Liver (tissue), 9 donors: ENCODE measurements around the gene SNCG. TPM values are rescaled to one million over a fixed set of nuclear protein-coding genes. Genes with fewer than 3 reads are reported as not detected.
"Not testable (repeated sequence)": the region's sequence is repeated elsewhere in the genome, so short reads cannot be mapped to it uniquely, and the experiment has no call there.

Source experiments
- DNase-seq: peaks from one replicate; pipeline ENCODE4 v3.0.0-alpha.2; 2017; ENCODE audit warnings: low spot score
- H3K27ac ChIP-seq, 2 donors: one replicate each; pipeline ENCODE4 v1.7.0; 2013; ENCODE audit warnings: inconsistent platforms in 2 of 2, low read length in 2 of 2, control low read depth in 1 of 2, low read depth in 1 of 2, mild to moderate bottlenecking in 1 of 2
- H3K27me3 ChIP-seq, 4 donors: one replicate each; pipeline versions ENCODE4 v1.6.1 to v1.7.0; 2013; ENCODE audit warnings: low read length in 3 of 4, inconsistent platforms in 1 of 4, mild to moderate bottlenecking in 1 of 4, moderate library complexity in 1 of 4; ENCODE audit not compliant: control insufficient read depth in 4 of 4, insufficient read depth in 4 of 4
- H3K36me3 ChIP-seq, 4 donors: one replicate each; pipeline versions ENCODE4 v1.6.1 to v1.7.0; 2013; ENCODE audit warnings: low read length in 3 of 4, mild to moderate bottlenecking in 3 of 4, low read depth in 1 of 4, moderate library complexity in 1 of 4; ENCODE audit not compliant: control insufficient read depth in 4 of 4, insufficient read depth in 3 of 4
- H3K4me1 ChIP-seq, 4 donors: one replicate each; pipeline versions ENCODE4 v1.6.1 to v1.7.0; 2013; ENCODE audit warnings: low read length in 3 of 4, mild to moderate bottlenecking in 3 of 4, moderate library complexity in 1 of 4; ENCODE audit not compliant: control insufficient read depth in 4 of 4, insufficient read depth in 4 of 4
- H3K4me3 ChIP-seq, 3 donors: one replicate each; pipeline versions ENCODE4 v1.6.1 to v1.7.0; 2013; ENCODE audit warnings: low read length in 3 of 3, control low read depth in 1 of 3, low read depth in 1 of 3, mild to moderate bottlenecking in 1 of 3
- H3K9ac ChIP-seq, 2 donors: one replicate each; pipeline ENCODE4 v1.7.0; 2013; ENCODE audit warnings: low read length in 2 of 2, mild to moderate bottlenecking in 2 of 2, moderate library complexity in 2 of 2, control low read depth in 1 of 2, low read depth in 1 of 2
- H3K9me3 ChIP-seq, 4 donors: one replicate each; pipeline versions ENCODE4 v1.6.1 to v1.7.0; 2013; ENCODE audit warnings: low read length in 3 of 4; ENCODE audit not compliant: control insufficient read depth in 4 of 4
- ATF3 ChIP-seq: IDR thresholded peaks from 2 replicates; pipeline ENCODE4 v1.6.1; 2016; ENCODE audit warnings: antibody characterized with exemption
- CTCF ChIP-seq: fragments of 150-350 bp; IDR thresholded peaks from 2 replicates; pipeline ENCODE4 v1.5.1; 2017; ENCODE audit warnings: improper control_type of control experiment, low read depth, low read length; ENCODE audit not compliant: missing input control
- FOXA1 ChIP-seq: IDR thresholded peaks from 2 replicates; pipeline ENCODE4 v1.6.1; 2016; ENCODE audit warnings: antibody characterized with exemption
- FOXA2 ChIP-seq: IDR thresholded peaks from 2 replicates; pipeline ENCODE4 v1.6.1; 2016; ENCODE audit warnings: antibody characterized with exemption
- GABPA ChIP-seq, 2 donors: IDR thresholded peaks in 1 of 2; conservative IDR thresholded peaks in 1 of 2; 2 replicates each; pipeline ENCODE4 v1.6.1; 2016; ENCODE audit warnings: antibody characterized with exemption in 2 of 2, mild to moderate bottlenecking in 1 of 2, moderate library complexity in 1 of 2
- JUND ChIP-seq, 2 donors: IDR thresholded peaks; 2 replicates each; pipeline ENCODE4 v1.6.1; 2016; ENCODE audit warnings: antibody characterized with exemption in 2 of 2
- NR2F2 ChIP-seq: IDR thresholded peaks from 2 replicates; pipeline ENCODE4 v1.6.1; 2016; ENCODE audit warnings: antibody characterized with exemption
- SP1 ChIP-seq: IDR thresholded peaks from 2 replicates; pipeline ENCODE4 v1.6.1; 2018; ENCODE audit warnings: antibody characterized with exemption, mild to moderate bottlenecking
- TAF1 ChIP-seq: conservative IDR thresholded peaks from 2 replicates; pipeline ENCODE4 v1.6.1; 2016; ENCODE audit warnings: antibody characterized with exemption, mild to moderate bottlenecking
- ZBTB33 ChIP-seq: IDR thresholded peaks from 2 replicates; pipeline ENCODE4 v1.6.1; 2016; ENCODE audit warnings: antibody characterized with exemption
- WGBS: extraction: QIAGEN DNeasy Blood & Tissue Kit; methylation state at CpG from one replicate; pipeline ENCODE4 v1.1.7; 2013; 5-methylcytosine and 5-hydroxymethylcytosine counted together
- polyA plus RNA-seq, 2 donors: library from polyadenylated mRNA; stranded (reverse) in 1 of 2; unstranded in 1 of 2; fragments of 200-250 nt in 1 of 2; fragments of >200 nt in 1 of 2; fragmentation: Nextera tagmentation in 1 of 2; extraction: Ambion mirVana in 1 of 2; gene quantifications; one replicate each; pipeline versions ENCODE4 v1.2.1 to v1.2.3, GENCODE V29; 2013 to 2015
- total RNA-seq, 2 donors: library from RNA; depleted of rRNA; stranded (reverse); fragments of >200 nt; gene quantifications; one replicate each; pipeline ENCODE4 v1.2.3, GENCODE V29; 2014
- donor health status: healthy.
- donor health status: healthy.
- donor health status: healthy.
- donor health status: healthy.
- donor health status: healthy.

The SNCG gene
- total and polyA plus RNA-seq, 4 donors: 0.84 to 2.6 (median 1.7) TPM

GRCh38 chr10:86988520-86988919 is 30.1 kb downstream of the SNCG start (continued):
- TF ChIP-seq CTCF (no peak), FOXA1 (no peak), SP1 (no peak)

- 81% methylated on average over 12 of the region's 12 CpGs for WGBS
Observed at GRCh38 chr10:86991362-86991761, 33.0 kb downstream of the SNCG start.

GRCh38 chr10:86992456-86992855 is 34.1 kb downstream of the SNCG start:
- Histone ChIP-seq H3K36me3 (no peaks in the 10 kb centered on the region), H3K9me3 (no peaks in the 10 kb centered on the region), H3K27ac (no peak overlapping the region), H3K4me3 (no peak overlapping the region), H3K4me1 (no peaks in the 10 kb centered on the region), H3K27me3 (no peaks in the 10 kb centered on the region), H3K9ac (no peak overlapping the region)
- DNase-seq: no peak
- no peak for TF ChIP-seq SP1
- TF ChIP-seq FOXA2: no peak
- no peak for TF ChIP-seq ZBTB33
- no peak for TF ChIP-seq NR2F2
- TF ChIP-seq TAF1: no peak
- no peak for TF ChIP-seq CTCF
- TF ChIP-seq GABPA (IDR thresholded peaks at IDR 0.05 in 1 of 2, conservative IDR thresholded peaks at IDR 0.05 in 1 of 2): no peak
- TF ChIP-seq FOXA1: no peak
- no peak for TF ChIP-seq JUND (IDR thresholded peaks at IDR 0.05)
- TF ChIP-seq ATF3: no peak

More at GRCh38 chr10:86991362-86991761, 33.0 kb downstream of the SNCG start:
- not testable (repeated sequence) for H3K27me3 ChIP-seq, H3K36me3 ChIP-seq, H3K9ac ChIP-seq, DNase-seq, H3K4me1 ChIP-seq, H3K4me3 ChIP-seq, H3K27ac ChIP-seq, H3K9me3 ChIP-seq
